CD4-positive, alpha-beta T cell (primary cell): Measurements from ENCODE around the gene PTPRT. TPM values are rescaled to one million over a fixed set of nuclear protein-coding genes. Genes with fewer than 3 reads are reported as not detected.

ENCODE experiments used
- ATAC-seq: fragments of 200-7000 bp; cut with Tn5 transposase; one replicate; pipeline ENCODE4 v1.10.0; 2022; ENCODE audit warnings: mild to moderate bottlenecking; ENCODE audit not compliant: poor library complexity
- CTCF ChIA-PET: fragments of 350-600 bp; sonication (Branson Sonifier 250); formaldehyde crosslinking; loops from one replicate; lab custom pipeline; 2021; ENCODE audit warnings: antibody characterized with exemption, inconsistent platforms; lab: Charles Lee
- POLR2A ChIA-PET: fragments of 350-600 bp; sonication (Branson Sonifier 250); formaldehyde crosslinking; loops from one replicate; lab custom pipeline; 2021; ENCODE audit warnings: antibody characterized with exemption, inconsistent platforms; lab: Charles Lee
- DNase-seq, 14 experiments: peaks; one replicate each; pipeline ENCODE4 v3.0.0-alpha.2; 2013 to 2020; ENCODE audit warnings: mixed read lengths in 2 of 14
- H3K27ac ChIP-seq, 2 donors: one replicate each; pipeline versions ENCODE4 v1.5.1 to v1.7.0; 2013; ENCODE audit warnings: low read length in 2 of 2, low read depth in 1 of 2, mild to moderate bottlenecking in 1 of 2
- H3K27me3 ChIP-seq, 2 experiments: 1 replicate in 1 of 2; 2 replicates in 1 of 2; pipeline versions ENCODE4 v1.6.1 to v1.7.0; 2013; ENCODE audit warnings: low read length in 2 of 2, control low read depth in 1 of 2, mild to moderate bottlenecking in 1 of 2, moderate library complexity in 1 of 2; ENCODE audit not compliant: insufficient read depth in 2 of 2, control insufficient read depth in 1 of 2
- H3K36me3 ChIP-seq: one replicate; pipeline ENCODE4 v1.6.1; 2013; ENCODE audit warnings: low read length, control low read depth; ENCODE audit not compliant: insufficient read depth
- H3K4me1 ChIP-seq: one replicate; pipeline ENCODE4 v1.6.1; 2013; ENCODE audit warnings: low read length, control low read depth; ENCODE audit not compliant: insufficient read depth
- H3K4me3 ChIP-seq: one replicate; pipeline ENCODE4 v1.5.1; 2013; ENCODE audit warnings: mild to moderate bottlenecking, low read length, moderate library complexity
- H3K9me3 ChIP-seq, 2 experiments: 1 replicate in 1 of 2; 2 replicates in 1 of 2; pipeline versions ENCODE4 v1.6.1 to v1.7.0; 2013; ENCODE audit warnings: low read length in 2 of 2, mild to moderate bottlenecking in 2 of 2, control low read depth in 1 of 2, moderate library complexity in 1 of 2; ENCODE audit not compliant: control insufficient read depth in 1 of 2, insufficient read depth in 1 of 2
- H3K27ac Mint-ChIP-seq: one replicate; pipeline ENCODE4 v1.8.0; 2020; ENCODE audit warnings: mixed read lengths
- H3K27me3 Mint-ChIP-seq: one replicate; pipeline ENCODE4 v1.8.0; 2021; ENCODE audit warnings: mixed read lengths
- H3K36me3 Mint-ChIP-seq: one replicate; pipeline ENCODE4 v1.8.0; 2021; ENCODE audit warnings: low read depth, mixed read lengths
- H3K4me1 Mint-ChIP-seq: one replicate; pipeline ENCODE4 v1.8.0; 2021; ENCODE audit warnings: low read depth, mixed read lengths
- H3K4me3 Mint-ChIP-seq: one replicate; pipeline ENCODE4 v1.8.0; 2020; ENCODE audit warnings: mild to moderate bottlenecking, mixed read lengths
- H3K9me3 Mint-ChIP-seq: one replicate; pipeline ENCODE4 v1.8.0; 2020; ENCODE audit warnings: mixed read lengths
- CTCF ChIP-seq: fragments of 200-600 bp; IDR thresholded peaks from one replicate; pipeline ENCODE4 v1.8.0; 2022; ENCODE audit warnings: antibody characterized with exemption, mild to moderate bottlenecking
- intact Hi-C, 2 experiments: fragments of 100-400 bp; cut with DNase I in 1 of 2; cut with micrococcal nuclease in 1 of 2; formaldehyde crosslinking; loops; one replicate each; pipeline versions ENCODE4 v1.15.1 to v1.9.0; 2023 to 2025; cut with DNase I, micrococcal nuclease
- total RNA-seq, 174 experiments: library from RNA in 2 of 174; stranded (reverse) in 2 of 174; gene quantifications; one replicate each; pipeline ENCODE4 v1.2.3 and lab custom pipeline; 2021 to 2026

PTPRT gene
- total RNA-seq, 2 experiments from 2014 or later, result not detected

DNA sequence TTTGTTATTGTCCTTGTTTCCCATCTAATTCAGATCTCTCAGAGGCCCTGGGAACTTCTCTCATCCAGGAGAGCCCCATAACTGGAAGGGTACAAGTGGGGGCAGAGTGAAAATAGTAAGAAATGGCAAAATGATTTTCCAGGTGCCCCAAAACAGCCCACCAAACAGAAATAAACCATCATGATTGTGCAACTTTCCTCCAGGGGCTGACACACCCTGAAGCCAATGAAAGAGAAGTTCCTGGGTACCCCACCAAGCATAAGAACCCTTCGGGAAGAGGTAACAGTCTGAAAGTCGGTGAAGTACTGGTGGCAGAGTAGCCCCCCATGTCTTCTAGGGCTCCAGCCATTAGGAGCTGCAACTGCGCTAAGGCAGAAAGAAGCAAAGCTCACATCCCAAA lies 282.0 kb downstream of the PTPRT start:
- Histone ChIP-seq H3K27me3 (no peaks in the 10 kb centered on the region), H3K27ac (no peak overlapping the region), H3K4me3 (no peak overlapping the region), H3K4me1 (no peaks in the 10 kb centered on the region), H3K36me3 (no peaks in the 10 kb centered on the region), H3K9me3 (peaks cover 0 to 4% of the 10 kb centered on the region in 2 experiments)
- Mint-ChIP-seq H3K9me3 (peaks cover 5% of the 10 kb centered on the region), H3K36me3 (no peaks in the 10 kb centered on the region), H3K4me3 (no peak overlapping the region), H3K27ac (no peak overlapping the region), H3K27me3 (no peaks in the 10 kb centered on the region), H3K4me1 (no peaks in the 10 kb centered on the region)
- ChIA-PET CTCF (no interaction called here), POLR2A (no interaction called here)
- intact Hi-C loops, result no loop called here
- DNase-seq (no peak), ATAC-seq (no peak)
- no peak for TF ChIP-seq CTCF

DNA sequence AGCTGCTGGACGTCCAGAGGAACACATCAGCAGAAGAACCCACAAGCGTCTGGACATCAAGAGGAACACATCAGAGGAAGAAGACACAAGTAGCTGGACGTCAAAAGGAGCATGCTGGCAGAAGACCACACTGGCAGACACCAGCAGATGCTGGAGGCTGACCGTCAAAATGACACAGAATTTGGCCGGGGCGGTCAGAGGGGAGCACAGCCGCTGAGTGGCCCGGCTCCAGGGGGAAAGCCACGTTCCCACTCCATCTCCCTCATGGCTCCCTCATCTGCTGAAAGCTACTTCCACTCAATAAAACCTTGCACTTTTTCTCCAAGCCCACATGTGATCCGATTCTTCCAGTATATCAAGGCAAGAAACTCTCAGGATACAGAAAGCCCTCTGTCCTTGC lies 283.6 kb downstream of the PTPRT start:
- Histone ChIP-seq H3K4me3 (no peak overlapping the region), H3K27ac (no peak overlapping the region), H3K27me3 (no peaks in the 10 kb centered on the region), H3K4me1 (no peaks in the 10 kb centered on the region), H3K9me3 (peaks cover 0 to 4% of the 10 kb centered on the region in 2 experiments), H3K36me3 (no peaks in the 10 kb centered on the region)
- no peak overlapping the region for H3K4me3 Mint-ChIP-seq
- CTCF ChIA-PET, result no interaction called here
- no peak overlapping the region for H3K27ac Mint-ChIP-seq
- TF ChIP-seq CTCF, result no peak
- H3K27me3 Mint-ChIP-seq, result no peaks in the 10 kb centered on the region
- intact Hi-C loops, result no loop called here
- ATAC-seq, result no peak
- peaks cover 5% of the 10 kb centered on the region for H3K9me3 Mint-ChIP-seq
- DNase-seq, result no peak
- POLR2A ChIA-PET, result no interaction called here
- no peaks in the 10 kb centered on the region for H3K36me3 Mint-ChIP-seq
- no peaks in the 10 kb centered on the region for H3K4me1 Mint-ChIP-seq

GRCh38 chr20:42902509-42902908 lies 287.2 kb downstream of the PTPRT start:
- H3K36me3 Mint-ChIP-seq, result no peaks in the 10 kb centered on the region
- ChIA-PET POLR2A (no interaction called here), CTCF (no interaction called here)
- ATAC-seq (no peak), DNase-seq (no peak)
- peaks cover 5% of the 10 kb centered on the region for H3K9me3 Mint-ChIP-seq
- H3K27ac ChIP-seq, result no peak overlapping the region
- TF ChIP-seq CTCF, result no peak
- H3K4me1 Mint-ChIP-seq, result no peaks in the 10 kb centered on the region
- H3K27me3 Mint-ChIP-seq, result no peaks in the 10 kb centered on the region
- H3K36me3 ChIP-seq, result no peaks in the 10 kb centered on the region
- H3K4me3 ChIP-seq, result no peak overlapping the region
- H3K27me3 ChIP-seq, result no peaks in the 10 kb centered on the region
- H3K9me3 ChIP-seq, result peaks cover 0 to 4% of the 10 kb centered on the region in 2 experiments
- intact Hi-C loops, result no loop called here
- no peak overlapping the region for H3K27ac Mint-ChIP-seq
- H3K4me3 Mint-ChIP-seq, result no peak overlapping the region
- H3K4me1 ChIP-seq, result no peaks in the 10 kb centered on the region
